SU-DHL-6 (cell line): ENCODE measurements around the gene PLLP.

Experiments used
- EZH2phosphoT487 ChIP-seq: fragments of 200-600 bp; sonication (generic), shearing (Covaris generic); conservative IDR thresholded peaks from 2 replicates; pipeline ENCODE4 v1.6.1; 2018; ENCODE audit warnings: mild to moderate bottlenecking, antibody characterized with exemption, low read length, moderate library complexity, mixed read lengths
- TF ChIP-seq, protein P1 (sequence below): fragments of 200-600 bp; sonication (generic); IDR thresholded peaks from one replicate; pipeline ENCODE4 v1.5.1; 2017; ENCODE audit warnings: antibody characterized with exemption, mild to moderate bottlenecking, low read length, moderate library complexity; ENCODE audit not compliant: insufficient read depth, poor library complexity, severe bottlenecking

DNA sequence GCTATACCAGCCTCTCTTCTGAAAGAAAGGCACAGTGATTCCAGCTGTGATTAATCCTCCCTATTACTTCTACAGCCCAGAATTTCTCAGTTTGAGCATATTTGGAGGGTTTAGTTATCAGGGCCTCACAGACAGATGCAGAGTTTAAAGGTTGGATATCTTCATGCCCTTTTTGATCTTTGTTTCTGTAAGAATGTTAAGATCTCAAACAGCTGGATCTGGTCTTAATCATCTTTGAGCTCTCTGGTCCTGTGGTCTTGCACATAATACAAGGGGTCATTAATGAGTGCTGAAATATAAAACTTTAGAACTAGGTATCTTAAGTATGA lies 48.5 kb downstream of the PLLP start:
- TF ChIP-seq, protein P1, sequence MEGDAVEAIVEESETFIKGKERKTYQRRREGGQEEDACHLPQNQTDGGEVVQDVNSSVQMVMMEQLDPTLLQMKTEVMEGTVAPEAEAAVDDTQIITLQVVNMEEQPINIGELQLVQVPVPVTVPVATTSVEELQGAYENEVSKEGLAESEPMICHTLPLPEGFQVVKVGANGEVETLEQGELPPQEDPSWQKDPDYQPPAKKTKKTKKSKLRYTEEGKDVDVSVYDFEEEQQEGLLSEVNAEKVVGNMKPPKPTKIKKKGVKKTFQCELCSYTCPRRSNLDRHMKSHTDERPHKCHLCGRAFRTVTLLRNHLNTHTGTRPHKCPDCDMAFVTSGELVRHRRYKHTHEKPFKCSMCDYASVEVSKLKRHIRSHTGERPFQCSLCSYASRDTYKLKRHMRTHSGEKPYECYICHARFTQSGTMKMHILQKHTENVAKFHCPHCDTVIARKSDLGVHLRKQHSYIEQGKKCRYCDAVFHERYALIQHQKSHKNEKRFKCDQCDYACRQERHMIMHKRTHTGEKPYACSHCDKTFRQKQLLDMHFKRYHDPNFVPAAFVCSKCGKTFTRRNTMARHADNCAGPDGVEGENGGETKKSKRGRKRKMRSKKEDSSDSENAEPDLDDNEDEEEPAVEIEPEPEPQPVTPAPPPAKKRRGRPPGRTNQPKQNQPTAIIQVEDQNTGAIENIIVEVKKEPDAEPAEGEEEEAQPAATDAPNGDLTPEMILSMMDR = no peak
- no peak for TF ChIP-seq EZH2phosphoT487
